22Rv1 (cell line): ENCODE results near the gene FAM161B.

ENCODE experiments used
- CTCF ChIP-seq: fragments of 450-650 bp; IDR thresholded peaks from 2 replicates; pipeline ENCODE4 v1.5.1; 2017; ENCODE audit warnings: mild to moderate bottlenecking
- ZFX ChIP-seq: fragments of 450-650 bp; IDR thresholded peaks from 2 replicates; pipeline ENCODE4 v1.6.1; 2017; ENCODE audit warnings: antibody characterized with exemption, borderline replicate concordance

GRCh38 chr14:73976125-73976524 is 26.2 kb upstream of the FAM161B start:
- TF ChIP-seq CTCF (no peak), ZFX (no peak)
